Measurements from ENCODE around the gene STUB1. TPM values are rescaled to one million over a fixed set of nuclear protein-coding genes. Genes with fewer than 3 reads are reported as not detected.

Gene STUB1
- total RNA-seq, 2 donors from 2014 or later = 63.3 to 205 TPM

GRCh38 chr16:633336-634050, 46.7 kb upstream of the STUB1 start:
- ATAC-seq (no peak), DNase-seq (peak in 1 of 4 donors; percentile 14)
- no peaks in the 10 kb centered on the region for H3K27me3 ChIP-seq
- no peak overlapping the region for H3K4me3 ChIP-seq
- H3K36me3 ChIP-seq (replicated peaks in 1 of 2; ENCODE audit: insufficient read depth in 1 of 2, low read depth in 2 of 2) = peaks cover 0 to 2% of the 10 kb centered on the region in 2 donors
- H3K4me1 ChIP-seq = peaks cover 41% of the 10 kb centered on the region
- intact Hi-C loops (cut with DNase I) = no loop called here
- no peak overlapping the region for H3K27ac ChIP-seq
- H3K9me3 ChIP-seq = no peaks in the 10 kb centered on the region
- TF ChIP-seq, protein P1, sequence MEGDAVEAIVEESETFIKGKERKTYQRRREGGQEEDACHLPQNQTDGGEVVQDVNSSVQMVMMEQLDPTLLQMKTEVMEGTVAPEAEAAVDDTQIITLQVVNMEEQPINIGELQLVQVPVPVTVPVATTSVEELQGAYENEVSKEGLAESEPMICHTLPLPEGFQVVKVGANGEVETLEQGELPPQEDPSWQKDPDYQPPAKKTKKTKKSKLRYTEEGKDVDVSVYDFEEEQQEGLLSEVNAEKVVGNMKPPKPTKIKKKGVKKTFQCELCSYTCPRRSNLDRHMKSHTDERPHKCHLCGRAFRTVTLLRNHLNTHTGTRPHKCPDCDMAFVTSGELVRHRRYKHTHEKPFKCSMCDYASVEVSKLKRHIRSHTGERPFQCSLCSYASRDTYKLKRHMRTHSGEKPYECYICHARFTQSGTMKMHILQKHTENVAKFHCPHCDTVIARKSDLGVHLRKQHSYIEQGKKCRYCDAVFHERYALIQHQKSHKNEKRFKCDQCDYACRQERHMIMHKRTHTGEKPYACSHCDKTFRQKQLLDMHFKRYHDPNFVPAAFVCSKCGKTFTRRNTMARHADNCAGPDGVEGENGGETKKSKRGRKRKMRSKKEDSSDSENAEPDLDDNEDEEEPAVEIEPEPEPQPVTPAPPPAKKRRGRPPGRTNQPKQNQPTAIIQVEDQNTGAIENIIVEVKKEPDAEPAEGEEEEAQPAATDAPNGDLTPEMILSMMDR (IDR thresholded peaks at IDR 0.05) = no peak
- no peak for TF ChIP-seq POLR2A (IDR thresholded peaks at IDR 0.05)
- 97 to 100% methylated on average over 26 to 65 of the region's 74 CpGs for WGBS, 2 donors

GRCh38 chr16:634051-634670, 46.0 kb upstream of the STUB1 start:
- peaks cover 41% of the 10 kb centered on the region for H3K4me1 ChIP-seq
- WGBS, 2 donors = 83 to 97% methylated on average over 6 to 19 of the region's 22 CpGs

GRCh38 chr16:634996-635395, 45.2 kb upstream of the STUB1 start:
- ATAC-seq (no peak), DNase-seq (no peak)
- H3K27me3 ChIP-seq = no peaks in the 10 kb centered on the region
- no peak overlapping the region for H3K4me3 ChIP-seq
- intact Hi-C loops (cut with DNase I) = no loop called here
- H3K9me3 ChIP-seq = no peaks in the 10 kb centered on the region
- TF ChIP-seq POLR2A (IDR thresholded peaks at IDR 0.05) = no peak
- TF ChIP-seq, protein P1 (IDR thresholded peaks at IDR 0.05) = no peak
- WGBS, 2 donors = 86 to 93% methylated on average over 4 to 7 of the region's 7 CpGs
- peaks cover 41% of the 10 kb centered on the region for H3K4me1 ChIP-seq
- no peak overlapping the region for H3K27ac ChIP-seq
- no peaks in the 10 kb centered on the region for H3K36me3 ChIP-seq (replicated peaks in 1 of 2; ENCODE audit: insufficient read depth in 1 of 2, low read depth in 2 of 2)

More at GRCh38 chr16:634051-634670, 46.0 kb upstream of the STUB1 start:
- Histone ChIP-seq H3K4me3 (no peak overlapping the region), H3K27me3 (no peaks in the 10 kb centered on the region), H3K9me3 (no peaks in the 10 kb centered on the region), H3K27ac (no peak overlapping the region), H3K36me3 (replicated peaks in 1 of 2; ENCODE audit: insufficient read depth in 1 of 2, low read depth in 2 of 2) (no peaks in the 10 kb centered on the region)
- DNase-seq = no peak
- intact Hi-C loops (cut with DNase I) = no loop called here
- TF ChIP-seq POLR2A (IDR thresholded peaks at IDR 0.05) = no peak
- TF ChIP-seq, protein P1 (IDR thresholded peaks at IDR 0.05) = no peak
- ATAC-seq = no peak

GRCh38 chr16:635573-636205, 44.5 kb upstream of the STUB1 start:
- DNase-seq (peak in 1 of 4 donors; percentile 44), ATAC-seq (no peak)
- Histone ChIP-seq H3K4me1 (peaks cover 38% of the 10 kb centered on the region), H3K4me3 (peak overlapping the region; percentile 36 to 50), H3K9me3 (no peaks in the 10 kb centered on the region), H3K27me3 (no peaks in the 10 kb centered on the region), H3K27ac (peak overlapping the region; percentile 90 to 96 (median 94)), H3K36me3 (replicated peaks in 1 of 2; ENCODE audit: insufficient read depth in 1 of 2, low read depth in 2 of 2) (no peaks in the 10 kb centered on the region)
- TF ChIP-seq POLR2A (IDR thresholded peaks at IDR 0.05) = no peak
- TF ChIP-seq, protein P1 (IDR thresholded peaks at IDR 0.05) = no peak
- WGBS, 2 donors = 0 to 4% methylated on average over 6 to 46 of the region's 55 CpGs
- intact Hi-C loops (cut with DNase I) = no loop called here
